Left colon (tissue), 2 donors: ENCODE results near the gene CDHR1. TPM values are rescaled to one million over a fixed set of nuclear protein-coding genes. Genes with fewer than 3 reads are reported as not detected.

ENCODE experiments used
- total RNA-seq, 2 donors: library from RNA; stranded (reverse); fragmentation: NEBNext Ultra II Directional; extraction: Animal tissue kit (Norgen Biotek cat#: 25700); gene quantifications; one replicate each; pipeline ENCODE4 v1.2.1, GENCODE V29; 2021
- donor health status: DM: no; HTN: no; CAD: no.
- donor health status: DM: yes; HTN: yes; CAD: no.

Gene CDHR1
- total RNA-seq, 2 donors from 2014 or later, result 63.7 to 127 TPM

Other genes with a start within 250 kb of the CDHR1 start
- gene GHITM, start 55.0 kb upstream of the CDHR1 start, total RNA-seq, result 100 to 1,000 TPM; 318 to 361 TPM
- gene GPR15LG, start 20.7 kb upstream of the CDHR1 start, total RNA-seq, result 100 to 1,000 TPM; 402 to 621 TPM
- gene LRIT2, start 31.0 kb downstream of the CDHR1 start, total RNA-seq, result not detected
- not detected for gene LRIT1, start 47.0 kb downstream of the CDHR1 start, total RNA-seq
- gene RGR, start 50.5 kb downstream of the CDHR1 start, total RNA-seq, result under 1 TPM in 1 of 2 donors, not detected in 1; 0.39 TPM
- 10 to 100 TPM; 39.4 to 51.2 TPM for gene CCSER2, start 134.1 kb downstream of the CDHR1 start, total RNA-seq